NCI-H146 (cell line): Measurements from ENCODE around the gene VASH2.

ENCODE experiments used
- DNase-seq: peaks from one replicate; lab custom pipeline; 2025; lab: John Stamatoyannopoulos, UW

Gene VASH2

DNA sequence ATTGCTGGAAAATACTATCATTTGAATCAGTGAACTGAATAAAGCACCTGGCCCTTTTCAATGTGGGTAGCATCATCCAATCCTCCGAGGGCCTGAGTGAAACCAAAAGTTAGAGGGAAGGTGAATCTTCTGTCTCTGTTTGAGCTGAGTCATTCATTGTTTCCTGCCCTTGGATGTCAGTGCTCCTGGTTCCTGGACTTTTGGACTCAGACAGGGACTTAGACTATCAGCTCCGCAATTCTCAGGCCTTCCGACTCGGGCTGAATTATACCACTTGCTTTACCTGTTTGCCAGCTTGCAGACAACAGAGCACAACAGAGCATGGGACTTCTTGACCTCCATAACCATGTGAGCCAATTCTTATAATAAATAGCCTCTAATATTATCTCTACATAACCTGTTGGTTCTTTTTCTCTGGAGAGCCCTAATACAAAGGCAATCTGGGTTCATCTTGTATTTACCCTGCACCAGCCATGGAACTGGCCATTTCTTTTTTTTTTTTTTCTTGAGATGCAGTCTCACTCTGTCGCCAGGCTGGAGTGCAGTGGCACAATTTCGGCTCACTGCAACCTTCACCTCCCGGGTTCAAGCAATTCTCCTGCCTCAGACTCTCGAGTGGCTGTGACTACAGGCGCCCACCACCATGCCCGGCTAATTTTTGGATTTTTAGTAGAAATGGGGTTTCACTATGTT lies 19.2 kb upstream of the VASH2 start:
- DNase-seq: no peak

DNA sequence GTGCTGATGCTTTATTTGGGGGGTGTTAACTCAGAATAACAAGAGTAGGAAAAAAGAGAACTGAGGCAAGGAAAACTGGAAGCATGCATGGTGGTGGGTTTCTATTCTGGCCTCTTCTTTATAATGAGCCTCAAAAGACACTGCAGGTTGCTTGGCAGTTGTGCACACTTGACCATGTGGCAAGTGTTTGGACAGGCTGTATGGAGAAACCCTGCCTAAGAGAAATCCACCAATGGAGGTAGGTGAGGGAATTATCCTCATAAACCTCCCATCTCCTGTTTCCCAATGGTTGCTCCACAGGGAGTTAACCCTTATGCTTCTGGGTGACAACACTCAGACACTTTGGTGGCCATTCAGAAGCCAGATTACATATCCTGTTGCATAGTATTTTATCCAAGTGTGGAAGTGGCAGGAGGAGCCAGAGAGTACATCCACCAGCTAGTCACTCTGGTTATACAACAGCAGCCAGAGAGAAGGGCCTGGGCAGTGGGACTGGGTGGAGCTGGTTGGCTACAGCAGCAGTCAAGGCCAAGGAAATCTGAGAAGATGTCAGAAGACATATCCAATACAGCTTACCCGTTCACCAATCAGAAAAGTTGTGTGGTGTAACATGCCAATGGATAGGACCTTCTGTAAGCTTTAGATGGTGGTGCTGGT lies 16.4 kb upstream of the VASH2 start:
- no peak for DNase-seq

DNA sequence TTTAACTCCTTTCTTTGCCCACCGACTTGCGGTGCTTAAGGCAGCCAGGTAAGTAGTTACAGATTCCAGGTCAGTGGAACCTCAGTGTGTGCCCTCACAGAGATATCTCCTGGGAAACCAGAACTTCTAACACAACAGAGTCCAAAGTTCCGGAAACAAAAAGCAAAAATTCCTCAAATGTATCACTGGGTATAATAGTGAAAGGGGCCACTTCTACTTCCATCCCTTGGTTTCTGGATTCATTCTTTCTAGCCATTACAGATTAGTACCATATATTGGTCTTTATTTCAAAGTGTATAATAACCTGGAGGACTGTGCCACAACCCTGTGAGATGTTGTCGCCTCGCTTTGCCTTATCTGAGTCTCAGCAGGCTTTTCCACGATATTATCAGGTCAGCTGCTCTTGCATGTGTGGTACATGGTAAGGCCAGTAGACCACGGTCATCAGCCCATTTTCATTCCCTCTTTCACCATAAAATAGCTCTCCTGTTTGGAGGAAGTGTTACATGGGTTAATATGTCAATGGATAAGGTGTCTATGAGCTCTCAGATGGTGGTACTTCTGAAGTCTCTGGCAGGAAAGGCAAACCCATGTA lies 14.9 kb upstream of the VASH2 start:
- DNase-seq: no peak

DNA sequence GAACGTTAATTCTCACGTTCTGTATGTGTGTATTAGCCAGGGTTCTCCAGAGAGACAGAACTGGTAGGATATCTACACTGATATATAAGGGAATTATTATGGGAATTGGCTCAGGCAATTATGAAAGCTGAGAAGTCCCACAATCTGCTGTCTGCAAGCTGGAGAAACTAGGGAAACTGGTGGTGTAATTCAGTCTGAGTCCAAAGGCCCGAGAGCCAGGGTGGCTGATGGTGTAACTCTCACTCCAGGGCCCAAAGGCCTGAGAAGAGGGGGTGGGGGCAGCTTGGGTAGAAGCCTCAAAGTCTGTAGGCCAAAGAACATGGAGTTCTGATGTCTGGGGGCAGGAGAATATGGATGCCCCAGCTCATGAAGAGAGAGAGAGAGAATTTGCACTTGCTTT lies 13.3 kb upstream of the VASH2 start:
- DNase-seq: no peak

DNA sequence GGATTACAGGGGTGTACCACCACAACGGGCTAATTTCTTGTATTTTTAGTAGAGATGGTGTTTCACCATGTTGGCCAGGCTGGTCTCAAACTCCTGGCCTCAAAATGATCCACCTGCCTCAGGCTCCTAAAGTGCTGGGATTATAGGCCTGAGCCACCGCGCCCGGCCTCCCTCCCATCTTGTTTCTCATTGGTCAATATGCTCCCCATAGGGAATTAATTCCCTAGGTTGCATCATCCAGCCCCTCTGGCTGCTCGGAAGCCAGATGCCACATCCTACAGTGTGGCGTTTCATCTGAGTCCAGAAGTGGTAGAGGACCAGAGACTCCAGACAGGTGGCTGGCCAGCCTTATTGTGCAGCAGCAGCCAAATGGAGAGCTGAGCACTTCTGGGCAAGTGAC lies 11.5 kb upstream of the VASH2 start:
- DNase-seq: no peak

DNA sequence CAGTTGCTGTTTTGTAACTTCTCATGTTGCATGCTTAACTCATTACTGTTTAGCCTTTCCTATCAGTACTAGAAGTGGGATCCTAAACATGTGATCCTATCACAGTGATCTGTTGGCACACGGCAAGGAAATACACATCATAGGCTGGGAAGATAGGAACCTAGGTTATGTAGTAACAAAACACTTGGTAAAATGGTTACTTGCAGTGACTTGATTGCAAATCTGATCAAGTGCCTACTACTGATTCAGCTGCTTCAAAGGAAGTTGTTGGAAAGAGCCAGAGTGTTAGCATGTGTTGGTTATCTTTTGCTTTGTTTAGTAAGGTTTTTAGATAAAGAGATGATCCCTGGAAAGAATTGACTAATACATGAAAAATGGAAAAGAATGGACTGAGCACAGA lies 8.9 kb upstream of the VASH2 start:
- DNase-seq: no peak

DNA sequence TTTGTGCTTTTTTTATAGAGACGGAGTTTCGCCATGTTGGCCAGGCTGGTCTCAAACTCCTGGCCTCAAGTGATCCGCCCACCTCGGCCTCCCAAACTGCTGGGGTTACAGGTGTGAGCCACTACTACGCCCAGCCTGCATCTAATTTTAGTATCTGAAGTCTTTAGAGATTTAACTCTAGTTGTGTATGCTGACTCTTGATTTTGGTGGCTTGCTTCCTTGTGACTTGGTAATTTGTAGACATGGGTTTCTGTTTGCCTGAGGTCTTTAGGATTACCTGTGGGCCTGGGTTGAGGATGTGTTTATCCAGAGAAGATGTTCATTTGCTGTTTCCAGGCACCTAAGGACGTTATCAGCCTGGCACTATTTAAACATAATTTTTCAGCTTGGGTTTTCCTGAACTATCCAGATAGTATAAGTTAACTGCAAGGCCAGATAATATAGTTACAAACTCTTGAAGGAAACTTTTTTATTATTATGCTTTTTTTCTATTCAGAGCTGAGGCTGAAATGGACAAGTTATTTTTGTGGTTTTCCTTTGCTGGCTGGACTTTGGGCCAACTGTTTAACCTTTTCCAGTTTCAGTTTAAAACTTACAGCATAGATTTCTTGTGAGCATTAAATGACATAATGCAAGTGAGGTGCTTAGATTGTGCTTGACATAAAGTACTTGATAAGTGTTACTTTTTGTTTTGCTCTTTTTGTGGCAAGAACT lies 7.5 kb upstream of the VASH2 start:
- DNase-seq: no peak

DNA sequence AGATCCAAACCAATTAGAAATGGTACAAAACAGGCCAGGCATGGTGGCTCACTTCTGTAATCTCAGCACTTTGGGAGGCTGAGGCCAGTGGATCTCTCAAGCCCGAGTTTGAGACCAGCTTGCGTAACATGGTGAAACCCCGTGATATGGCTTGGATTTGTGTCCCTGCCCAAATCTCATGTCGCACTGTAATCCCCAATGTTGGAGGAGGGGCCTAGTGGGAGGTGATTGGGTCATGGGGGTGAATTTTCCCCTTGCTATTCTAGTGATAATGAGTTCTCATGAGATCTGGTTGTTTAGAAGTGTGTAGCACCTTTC lies 7.0 kb upstream of the VASH2 start:
- no peak for DNase-seq

DNA sequence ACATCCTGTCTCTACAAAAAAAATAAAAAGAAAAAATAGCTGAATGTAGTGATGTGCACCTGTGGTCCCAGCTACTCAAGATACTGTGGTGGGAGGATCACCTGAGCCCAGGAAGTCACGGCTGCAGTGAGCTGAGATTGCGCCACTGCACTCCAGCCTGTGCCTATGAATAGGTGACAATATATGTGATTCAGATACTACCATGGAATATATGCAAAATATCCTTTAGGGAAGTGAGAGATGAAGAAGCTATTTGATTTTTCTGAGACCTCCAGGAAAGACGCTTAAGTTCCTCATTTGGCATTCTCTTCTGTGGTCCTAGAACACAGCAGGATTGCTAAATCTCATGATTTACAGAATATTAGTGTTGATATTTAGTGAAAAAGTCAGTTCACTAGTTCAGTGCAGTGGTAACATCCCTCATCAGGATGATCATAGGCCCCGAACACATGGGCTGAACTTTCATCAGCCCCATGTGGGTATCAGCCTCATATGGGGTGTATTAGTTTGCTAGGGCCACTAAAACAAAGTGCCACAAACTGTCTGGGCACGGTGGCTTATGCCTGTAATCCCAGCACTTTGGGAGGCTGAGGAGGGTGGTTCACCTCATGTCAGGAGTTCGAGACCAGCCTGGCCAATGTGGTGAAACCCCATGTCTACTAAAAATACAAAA lies 6.0 kb upstream of the VASH2 start:
- no peak for DNase-seq

DNA sequence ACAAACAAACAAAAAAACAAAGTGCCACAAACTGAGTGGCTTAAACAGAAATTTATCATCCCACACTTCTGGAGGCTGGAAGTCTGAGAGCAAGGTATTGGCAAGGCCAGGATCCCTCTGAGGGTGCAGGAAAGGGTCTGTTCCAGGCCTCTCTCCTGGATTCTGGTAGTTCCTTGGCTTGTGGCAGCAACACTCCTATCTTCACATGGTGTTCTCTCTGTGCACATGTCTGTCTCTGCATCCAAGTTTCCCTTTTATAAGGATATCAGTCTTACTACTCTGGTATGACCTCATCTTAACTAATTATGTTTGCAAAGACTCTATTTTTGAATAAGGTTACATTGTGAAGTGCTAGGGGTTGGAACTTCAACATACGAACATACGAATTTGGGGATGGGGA lies 5.3 kb upstream of the VASH2 start:
- DNase-seq: no peak

DNA sequence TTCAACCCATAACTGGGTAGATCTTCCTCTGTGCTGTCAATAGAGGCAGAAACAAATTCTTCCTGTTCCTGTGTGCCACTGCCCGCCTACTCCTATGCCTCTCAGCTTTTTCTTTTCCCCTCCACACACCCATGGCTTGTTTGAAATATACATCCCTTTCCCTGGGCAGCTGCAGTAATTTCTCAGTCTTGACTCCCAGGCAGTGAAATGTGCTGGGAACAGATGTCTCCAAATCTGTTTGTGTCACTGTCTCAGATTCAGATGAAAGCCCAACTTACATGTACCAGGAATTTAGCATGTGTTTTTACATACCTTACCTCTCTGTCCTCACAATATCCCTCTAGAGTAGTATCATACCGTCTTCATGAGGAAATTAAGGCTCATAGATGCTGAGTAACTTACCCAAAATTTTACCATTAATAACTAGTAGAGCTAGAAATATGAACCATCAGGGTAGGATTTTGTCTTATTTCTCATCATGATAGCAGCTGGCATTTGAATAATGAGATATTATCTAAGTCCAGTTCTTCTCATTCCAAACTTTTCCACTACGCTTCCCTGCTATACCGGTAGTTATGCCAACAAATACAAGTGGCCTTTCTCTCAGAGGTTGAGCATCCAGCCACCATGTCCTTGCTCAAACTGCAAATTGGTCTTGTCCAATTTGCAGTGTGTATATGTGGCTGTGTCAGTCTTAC lies 4.7 kb upstream of the VASH2 start:
- DNase-seq: no peak

DNA sequence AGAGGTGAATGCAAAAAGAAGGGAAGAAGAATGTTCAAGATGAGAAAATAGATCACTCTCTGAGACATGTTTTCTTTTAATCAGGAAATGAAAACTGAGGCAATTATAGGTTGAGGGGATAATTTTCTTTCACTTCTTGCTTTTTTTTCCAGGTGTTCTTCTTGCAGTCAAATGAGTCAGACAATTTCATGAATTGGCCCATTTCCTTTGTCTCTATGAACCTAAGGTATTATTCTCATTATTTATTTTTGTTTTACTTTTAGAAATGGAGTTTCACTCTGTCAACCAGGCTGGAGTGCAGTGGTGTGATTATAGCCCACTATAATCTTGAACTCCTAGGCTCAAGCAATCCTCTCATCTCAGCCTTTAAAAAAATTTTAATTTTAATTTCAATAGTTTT lies 3.5 kb upstream of the VASH2 start:
- no peak for DNase-seq

DNA sequence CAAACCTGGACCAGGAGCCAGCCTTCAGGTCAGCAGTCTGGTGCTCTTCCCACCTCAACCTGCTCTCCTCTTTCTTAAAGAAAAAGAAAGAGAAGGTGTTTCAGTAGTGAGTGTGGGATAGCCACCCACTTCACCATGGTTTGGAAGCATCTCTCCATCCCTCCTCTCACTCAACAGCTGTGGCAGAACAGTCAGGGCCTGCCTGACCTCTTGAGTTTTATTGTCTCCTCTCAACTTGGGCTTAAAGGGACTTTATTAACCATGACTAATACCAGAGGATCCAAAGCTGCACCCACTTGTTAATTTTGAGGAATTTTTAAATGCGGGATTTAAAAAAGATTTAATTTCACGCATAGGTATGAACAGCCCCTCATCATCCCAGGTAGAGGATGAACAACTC lies 570 bp upstream of the VASH2 start:
- DNase-seq: no peak

DNA sequence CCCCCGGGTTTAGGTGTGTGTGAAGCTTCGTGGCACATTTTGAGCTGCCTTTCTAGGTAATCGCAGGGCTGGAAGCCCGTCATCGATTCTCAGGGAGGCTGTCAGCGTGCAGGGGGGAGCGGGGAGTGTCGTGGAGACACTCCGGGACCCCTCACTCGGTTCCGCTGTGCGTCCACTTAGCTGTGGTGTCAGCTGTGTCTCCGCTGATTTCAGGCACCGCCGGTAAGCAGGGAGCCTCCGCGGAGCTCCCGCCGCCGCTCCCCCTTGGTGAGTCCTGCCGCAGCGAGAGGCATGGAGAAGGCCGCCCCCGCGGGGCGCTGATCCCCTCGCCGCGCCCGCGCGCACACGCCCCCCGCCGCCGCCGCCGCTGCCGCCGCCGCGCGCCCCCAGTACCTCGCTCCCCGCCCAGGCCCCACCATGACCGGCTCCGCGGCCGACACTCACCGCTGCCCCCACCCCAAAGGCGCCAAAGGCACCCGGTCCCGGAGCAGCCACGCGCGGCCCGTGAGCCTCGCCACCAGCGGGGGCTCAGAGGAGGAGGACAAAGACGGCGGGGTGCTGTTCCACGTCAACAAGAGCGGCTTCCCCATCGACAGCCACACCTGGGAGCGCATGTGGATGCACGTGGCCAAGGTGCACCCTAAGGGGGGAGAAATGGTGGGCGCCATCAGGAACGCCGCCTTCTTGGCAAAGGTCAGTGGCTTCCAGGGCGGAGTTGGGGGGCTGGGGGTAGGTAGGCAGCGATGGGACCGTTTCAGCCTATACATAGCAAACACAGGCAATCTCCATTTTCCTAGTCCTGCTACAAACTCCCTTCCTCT lies 995 bp downstream of the VASH2 start:
- DNase-seq: peak; percentile 19

DNA sequence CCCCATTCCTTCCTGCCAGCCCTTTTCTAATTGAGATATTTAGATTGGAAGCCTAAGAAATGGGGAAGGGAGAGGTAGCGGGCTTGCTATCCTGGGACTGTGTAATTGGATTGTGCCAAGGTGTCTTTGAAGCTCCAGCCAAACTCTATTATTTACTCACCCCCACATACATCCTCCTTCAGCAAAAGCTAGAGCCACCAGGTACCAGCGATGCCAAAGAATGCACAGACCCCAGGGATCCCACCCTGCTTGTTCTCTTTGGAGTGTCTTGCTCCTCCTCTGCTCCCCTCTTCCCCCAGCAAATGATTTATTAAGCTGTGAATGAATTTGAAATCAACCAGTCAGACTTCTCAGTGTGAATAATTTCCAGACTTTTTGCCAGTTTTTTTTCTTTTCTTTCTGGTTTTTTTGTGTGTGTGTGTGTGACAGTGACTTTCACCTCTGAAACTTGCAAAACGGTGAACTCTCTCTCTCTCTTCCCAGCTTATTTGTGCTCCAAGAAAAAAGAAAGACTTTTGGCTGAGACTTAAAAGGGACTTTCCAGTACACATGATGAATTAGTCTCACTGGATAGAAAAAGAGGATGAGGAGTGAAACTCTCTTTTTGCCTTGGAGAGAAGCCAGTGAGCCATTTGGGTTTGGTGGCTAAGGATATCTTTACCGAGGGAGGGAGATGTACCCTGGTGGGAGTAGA lies 1.8 kb downstream of the VASH2 start:
- no peak for DNase-seq

DNA sequence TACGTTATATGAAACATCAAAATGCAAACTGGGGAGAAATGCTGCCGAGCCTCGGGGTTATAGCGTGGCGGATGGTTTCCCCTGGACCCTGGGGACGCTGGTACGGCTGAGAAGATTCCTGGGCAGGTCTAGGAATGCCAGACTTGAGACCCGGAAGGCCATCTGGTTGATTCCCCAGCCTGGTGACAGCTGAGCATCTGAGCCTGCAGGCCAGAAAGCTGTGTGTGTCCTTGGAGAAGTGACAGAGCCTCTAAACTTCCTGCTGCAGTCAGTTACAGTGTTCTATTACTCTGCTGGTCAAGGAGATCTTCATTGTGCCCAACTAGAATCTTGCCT lies 2.3 kb downstream of the VASH2 start:
- no peak for DNase-seq

DNA sequence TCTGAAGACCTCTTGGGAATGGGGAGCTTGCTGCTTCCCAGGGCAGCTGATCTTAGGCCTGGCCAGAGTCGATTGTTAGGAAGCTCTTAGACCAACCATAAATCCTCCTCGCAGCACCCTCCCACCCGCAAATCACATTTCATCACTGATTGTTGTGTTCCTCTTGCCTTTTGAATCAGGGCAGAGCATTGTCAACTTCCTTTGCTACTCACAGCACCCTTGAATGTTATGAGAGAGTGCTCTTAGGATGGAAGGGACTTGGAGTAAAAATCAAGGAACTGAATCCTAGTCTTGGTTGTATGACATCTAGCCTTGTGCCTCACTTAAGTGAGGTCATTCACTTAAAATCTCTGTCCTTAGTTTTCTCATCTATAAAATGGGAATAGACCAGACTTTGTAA lies 3.0 kb downstream of the VASH2 start:
- DNase-seq: no peak

DNA sequence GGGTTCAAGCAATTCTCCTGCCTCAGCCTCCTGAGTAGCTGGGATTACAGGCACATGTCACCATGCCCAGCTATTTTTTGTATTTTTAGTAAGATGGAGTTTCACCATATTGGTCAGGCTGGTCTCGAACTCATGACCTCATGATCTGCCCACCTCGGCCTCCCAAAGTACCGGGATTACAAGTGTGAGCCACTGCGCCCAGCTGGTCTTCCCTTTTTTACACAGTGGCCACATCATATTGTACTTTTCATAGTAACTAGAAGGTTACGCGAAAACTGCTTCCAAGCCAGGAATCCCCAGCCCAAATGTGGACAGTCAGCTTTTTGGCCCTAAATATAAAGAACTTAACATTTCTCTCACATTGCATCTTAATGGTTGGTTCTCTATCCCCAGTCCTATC lies 4.2 kb downstream of the VASH2 start:
- DNase-seq: no peak

DNA sequence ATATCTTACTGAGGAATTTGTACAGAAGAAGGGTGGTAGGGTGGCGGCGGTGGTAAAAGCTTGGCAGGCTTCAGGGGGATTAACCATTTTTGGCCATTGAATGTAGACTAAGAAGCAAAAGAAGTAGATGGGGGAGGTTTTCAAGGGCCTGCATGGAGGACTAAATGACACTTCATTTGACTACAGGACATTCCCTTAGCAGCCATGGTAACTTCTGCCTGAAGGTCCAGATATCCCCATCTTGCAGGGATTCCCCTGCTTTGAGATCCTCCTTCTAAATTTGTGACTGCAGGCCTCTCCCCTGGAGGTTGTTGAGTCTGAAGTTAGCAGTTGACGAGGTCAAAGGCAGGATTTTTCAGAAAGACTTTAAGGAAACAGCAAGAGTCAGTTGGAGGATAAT lies 4.8 kb downstream of the VASH2 start:
- no peak for DNase-seq

DNA sequence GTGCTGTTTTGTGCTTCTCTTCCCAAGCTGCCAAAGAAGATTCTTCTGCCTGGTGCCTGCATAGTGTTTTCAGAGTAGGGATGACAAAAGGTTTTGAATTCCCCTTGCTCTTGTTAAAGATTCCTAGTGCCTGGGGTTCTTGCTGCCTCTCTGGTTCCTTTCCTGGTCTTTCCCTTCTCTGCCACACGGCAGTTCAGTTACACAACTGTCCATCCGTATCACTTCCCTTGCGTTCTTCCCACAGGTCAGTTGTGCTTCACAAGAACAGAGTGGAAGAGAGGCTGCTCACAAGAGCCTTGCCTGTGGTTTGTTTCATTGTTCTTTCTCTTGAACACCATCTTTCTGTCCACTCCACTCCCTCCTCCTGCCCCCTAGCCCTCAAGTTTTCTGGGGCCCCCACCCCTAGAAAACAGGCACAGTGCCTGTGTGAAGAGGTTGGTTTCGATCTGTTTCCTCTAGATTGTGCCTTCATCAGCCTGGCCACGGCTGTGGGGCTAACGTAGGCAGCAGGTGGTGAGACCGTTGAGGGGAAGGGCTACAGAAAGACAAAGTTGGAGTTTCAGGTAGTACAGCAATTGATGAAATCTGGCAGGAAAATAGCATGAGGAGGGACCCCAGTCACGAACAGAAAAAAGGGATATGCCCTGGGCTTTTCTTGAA lies 5.8 kb downstream of the VASH2 start:
- no peak for DNase-seq
